Measurements from ENCODE around the gene PTPRN2.

GRCh38 chr7:157817433-157817832, 770.2 kb downstream of the PTPRN2 start:
- TF ChIP-seq, protein P1, sequence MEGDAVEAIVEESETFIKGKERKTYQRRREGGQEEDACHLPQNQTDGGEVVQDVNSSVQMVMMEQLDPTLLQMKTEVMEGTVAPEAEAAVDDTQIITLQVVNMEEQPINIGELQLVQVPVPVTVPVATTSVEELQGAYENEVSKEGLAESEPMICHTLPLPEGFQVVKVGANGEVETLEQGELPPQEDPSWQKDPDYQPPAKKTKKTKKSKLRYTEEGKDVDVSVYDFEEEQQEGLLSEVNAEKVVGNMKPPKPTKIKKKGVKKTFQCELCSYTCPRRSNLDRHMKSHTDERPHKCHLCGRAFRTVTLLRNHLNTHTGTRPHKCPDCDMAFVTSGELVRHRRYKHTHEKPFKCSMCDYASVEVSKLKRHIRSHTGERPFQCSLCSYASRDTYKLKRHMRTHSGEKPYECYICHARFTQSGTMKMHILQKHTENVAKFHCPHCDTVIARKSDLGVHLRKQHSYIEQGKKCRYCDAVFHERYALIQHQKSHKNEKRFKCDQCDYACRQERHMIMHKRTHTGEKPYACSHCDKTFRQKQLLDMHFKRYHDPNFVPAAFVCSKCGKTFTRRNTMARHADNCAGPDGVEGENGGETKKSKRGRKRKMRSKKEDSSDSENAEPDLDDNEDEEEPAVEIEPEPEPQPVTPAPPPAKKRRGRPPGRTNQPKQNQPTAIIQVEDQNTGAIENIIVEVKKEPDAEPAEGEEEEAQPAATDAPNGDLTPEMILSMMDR (IDR thresholded peaks at IDR 0.05), result no peak
- TF ChIP-seq POLR2AphosphoS5 (IDR thresholded peaks at IDR 0.05), result no peak
- TF ChIP-seq POLR2A (IDR thresholded peaks at IDR 0.05), result no peak
